ENCODE data around the gene PADI1.

Gene PADI1

GRCh38 chr1:17188217-17188616 is 16.7 kb upstream of the PADI1 start:
- Histone ChIP-seq H3K27ac (ENCODE audit: extremely low read depth, low read depth, low read length) (no peak overlapping the region), H3K36me3 (ENCODE audit: control insufficient read depth in 2 of 2, insufficient read depth in 1 of 2, low read length in 2 of 2) (no peaks in the 10 kb centered on the region), H3K9me3 (ENCODE audit: control insufficient read depth, insufficient read depth, low read depth, low read length) (no peaks in the 10 kb centered on the region), H3K4me1 (ENCODE audit: control insufficient read depth, insufficient read depth, low read length) (no peaks in the 10 kb centered on the region), H3K4me3 (ENCODE audit: low read depth, low read length) (no peak overlapping the region)
- CTCF ChIA-PET, result interaction anchor here (0.6 kb wide), 1 partner anchor 602 kb away, joined by 3 read pairs; no protein-coding TSS in a partner anchor
- TF ChIP-seq ZNF146 (tag by site-specific recombination; IDR thresholded peaks at IDR 0.05) (peak; percentile 77), ZNF248 (tag by site-specific recombination; IDR thresholded peaks at IDR 0.05) (no peak), ZNF530 (tag by site-specific recombination; IDR thresholded peaks at IDR 0.05; ENCODE audit: low read depth) (no peak), ZNF433 (tag by site-specific recombination; IDR thresholded peaks at IDR 0.05; ENCODE audit: low read depth) (no peak), ZFHX2 (tag by site-specific recombination; conservative IDR thresholded peaks at IDR 0.05) (no peak), ZNF214 (tag by site-specific recombination; IDR thresholded peaks at IDR 0.05; ENCODE audit: borderline replicate concordance) (no peak), ZNF664 (tag by site-specific recombination; IDR thresholded peaks at IDR 0.05) (peak; percentile 90), TRIM28 (IDR thresholded peaks at IDR 0.05; ENCODE audit: borderline replicate concordance, low read length) (no peak), SCRT1 (tag by site-specific recombination; IDR thresholded peaks at IDR 0.05; ENCODE audit: borderline replicate concordance) (no peak), ZNF10 (tag by site-specific recombination; IDR thresholded peaks at IDR 0.05) (no peak), TCF7L2 (IDR thresholded peaks at IDR 0.05; ENCODE audit: borderline replicate concordance, low read depth, low read length) (no peak), KLF16 (tag by site-specific recombination; IDR thresholded peaks at IDR 0.05) (no peak)
- POLR2A ChIA-PET, result no interaction called here

- H3K9me3 ChIP-seq (ENCODE audit: control insufficient read depth, insufficient read depth, low read depth, low read length), result no peaks in the 10 kb centered on the region
- ChIA-PET CTCF (no interaction called here), POLR2A (interaction anchor here (0.6 kb wide), 2 partner anchors 22 to 59 kb away, joined by 4 to 6 read pairs; no protein-coding TSS in a partner anchor)
- H3K4me3 ChIP-seq (ENCODE audit: low read depth, low read length), result no peak overlapping the region
- H3K27ac ChIP-seq (ENCODE audit: extremely low read depth, low read depth, low read length), result no peak overlapping the region
- no peaks in the 10 kb centered on the region for H3K36me3 ChIP-seq (ENCODE audit: control insufficient read depth in 2 of 2, insufficient read depth in 1 of 2, low read length in 2 of 2)
- TF ChIP-seq BCL6B (tag by site-specific recombination; IDR thresholded peaks at IDR 0.05) (no peak), ZNF791 (tag by site-specific recombination; IDR thresholded peaks at IDR 0.05) (no peak), ZSCAN16 (tag by site-specific recombination; IDR thresholded peaks at IDR 0.05) (no peak), ZNF549 (tag by site-specific recombination; IDR thresholded peaks at IDR 0.05) (no peak), SP3 (tag by site-specific recombination; IDR thresholded peaks at IDR 0.05) (no peak), ZNF184 (tag by site-specific recombination; IDR thresholded peaks at IDR 0.05) (peak; percentile 97), SETDB1 (IDR thresholded peaks at IDR 0.05; ENCODE audit: insufficient read length, low read length) (peak; percentile 53)
- H3K4me1 ChIP-seq (ENCODE audit: control insufficient read depth, insufficient read depth, low read length), result no peaks in the 10 kb centered on the region
These were observed 15.9 kb upstream of the PADI1 start for GRCh38 chr1:17188889-17189631.

- H3K4me1 ChIP-seq (ENCODE audit: control insufficient read depth, insufficient read depth, low read length), result no peaks in the 10 kb centered on the region
- ChIA-PET CTCF (no interaction called here), POLR2A (interaction anchor here (0.6 kb wide), 2 partner anchors 22 to 60 kb away, joined by 4 to 6 read pairs; no protein-coding TSS in a partner anchor)
- no peaks in the 10 kb centered on the region for H3K36me3 ChIP-seq (ENCODE audit: control insufficient read depth in 2 of 2, insufficient read depth in 1 of 2, low read length in 2 of 2)
- H3K9me3 ChIP-seq (ENCODE audit: control insufficient read depth, insufficient read depth, low read depth, low read length), result no peaks in the 10 kb centered on the region
- H3K4me3 ChIP-seq (ENCODE audit: low read depth, low read length), result no peak overlapping the region
- no peak overlapping the region for H3K27ac ChIP-seq (ENCODE audit: extremely low read depth, low read depth, low read length)
- TF ChIP-seq ZNF114 (tag by site-specific recombination; IDR thresholded peaks at IDR 0.05) (no peak), ZBTB21 (tag by site-specific recombination; IDR thresholded peaks at IDR 0.05) (no peak), ZNF530 (tag by site-specific recombination; IDR thresholded peaks at IDR 0.05; ENCODE audit: low read depth) (no peak), KLF7 (tag by site-specific recombination; IDR thresholded peaks at IDR 0.05; ENCODE audit: borderline replicate concordance) (no peak), BCL6B (tag by site-specific recombination; IDR thresholded peaks at IDR 0.05) (no peak), ZNF280C (tag by site-specific recombination; IDR thresholded peaks at IDR 0.05) (no peak), ZNF404 (tag by site-specific recombination; IDR thresholded peaks at IDR 0.05) (no peak), ZNF791 (tag by site-specific recombination; IDR thresholded peaks at IDR 0.05) (no peak), ZNF311 (tag by site-specific recombination; IDR thresholded peaks at IDR 0.05; ENCODE audit: borderline replicate concordance) (no peak), ZNF211 (tag by site-specific recombination; IDR thresholded peaks at IDR 0.05; ENCODE audit: low read depth) (no peak)
These were observed 15.3 kb upstream of the PADI1 start for GRCh38 chr1:17189632-17189990.

Data from HEK293 (cell line).